Mesenteric fat pad (tissue), 1 donor: ENCODE data around the gene PRXL2A. TPM values are rescaled to one million over a fixed set of nuclear protein-coding genes. Genes with fewer than 3 reads are reported as not detected.
"Not testable (repeated sequence)": the region's sequence is repeated elsewhere in the genome, so short reads cannot be mapped to it uniquely, and the experiment has no call there.

Source experiments
- DNase-seq: peaks from one replicate; pipeline ENCODE4 v3.0.0-alpha.2; 2020; ENCODE audit warnings: low spot score
- long read RNA-seq: library from polyadenylated mRNA; unstranded; transcript quantifications from one replicate; pipeline ENCODE4 v2.0.0, GENCODE V29; 2020
- total RNA-seq: library from RNA; stranded (reverse); fragmentation: NEBNext Ultra II Directional; extraction: Animal tissue kit (Norgen Biotek cat#: 25700); gene quantifications from one replicate; pipeline ENCODE4 v1.2.1, GENCODE V29; 2021
- donor health status: DM: yes; HTN: yes; CAD: no.

Gene PRXL2A
- total RNA-seq: 500 TPM
- long read RNA-seq, full-length matches to known transcripts: 1,280 of 1,491 reads
- long read RNA-seq, partial matches to known transcripts: 123 of 1,491 reads
- long read RNA-seq, other reads (novel, unspliced or antisense): 88 of 1,491 reads

DNA sequence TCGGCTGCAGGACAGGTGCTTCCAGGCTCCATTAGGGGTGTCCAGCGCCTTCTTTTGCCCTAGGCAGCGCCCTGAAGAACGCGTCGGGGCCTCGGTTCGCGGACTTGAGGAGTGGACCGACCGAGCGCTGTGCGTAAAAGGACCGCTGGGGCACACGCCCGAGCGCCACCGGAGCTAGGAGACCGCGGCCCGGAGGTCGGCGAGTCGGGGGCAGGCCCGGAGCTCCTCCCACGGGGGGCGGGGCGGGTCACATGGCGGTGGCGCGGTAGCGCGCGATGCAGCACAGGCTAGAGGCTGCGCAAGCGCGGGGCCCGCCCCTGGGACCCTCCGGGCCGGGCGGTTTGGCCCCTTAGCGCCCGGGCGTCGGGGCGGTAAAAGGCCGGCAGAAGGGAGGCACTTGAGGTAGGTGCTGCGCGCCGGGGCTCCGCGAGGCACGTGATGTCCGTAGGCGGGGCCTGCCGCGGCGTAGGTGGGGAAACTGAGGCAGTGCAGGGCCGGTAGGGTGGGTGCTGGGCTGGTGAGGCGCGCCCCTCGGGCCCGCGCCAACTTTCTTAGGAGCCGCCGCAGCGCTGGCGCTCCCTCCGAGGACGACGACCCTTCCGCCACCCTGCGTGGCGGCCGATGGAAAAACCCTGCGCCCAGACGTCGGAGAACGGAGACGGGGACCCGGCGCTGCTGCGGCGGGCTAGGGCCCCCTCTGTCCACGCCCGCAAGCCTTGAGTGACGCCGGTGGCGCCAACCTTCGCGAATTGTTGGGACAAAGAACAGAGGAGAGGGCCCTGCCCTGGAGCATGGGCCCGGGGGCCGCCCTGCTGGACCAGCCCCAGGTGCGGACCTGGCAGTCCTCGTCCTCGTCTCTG, at the start of gene PRXL2A:
PRXL2A (plus strand) TSS at position 310 of the 860 bp plus-strand sequence. CDS start 11,917 bp downstream, outside the sequence.
- peak; percentile 95 for DNase-seq

- DNase-seq: not testable (repeated sequence)
Measured at GRCh38 chr10:80358925-80359324, 49.4 kb upstream of the PRXL2A start.

DNA sequence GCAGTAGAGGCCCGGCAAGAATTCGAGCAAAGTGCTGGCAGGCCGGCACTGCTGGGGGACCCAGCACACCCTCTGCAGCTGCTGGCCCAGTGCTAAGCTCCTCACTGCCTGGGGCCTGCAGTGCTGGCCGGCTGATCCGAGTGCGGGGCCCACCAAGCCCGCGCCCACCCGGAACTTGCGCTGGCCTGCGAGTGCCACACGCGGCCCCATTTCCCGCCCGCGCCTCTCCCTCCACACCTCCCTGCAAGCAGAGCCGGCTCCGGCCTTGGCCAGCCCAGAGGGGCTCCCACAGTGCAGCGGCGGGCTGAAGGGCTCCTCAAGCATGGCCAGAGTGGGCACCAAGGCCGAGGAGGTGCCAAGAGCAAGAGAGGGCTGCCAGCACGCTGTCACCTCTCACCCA, 48.7 kb upstream of the PRXL2A start:
- DNase-seq: no peak

GRCh38 chr10:80365510-80365909, 42.8 kb upstream of the PRXL2A start:
- no peak for DNase-seq

DNA sequence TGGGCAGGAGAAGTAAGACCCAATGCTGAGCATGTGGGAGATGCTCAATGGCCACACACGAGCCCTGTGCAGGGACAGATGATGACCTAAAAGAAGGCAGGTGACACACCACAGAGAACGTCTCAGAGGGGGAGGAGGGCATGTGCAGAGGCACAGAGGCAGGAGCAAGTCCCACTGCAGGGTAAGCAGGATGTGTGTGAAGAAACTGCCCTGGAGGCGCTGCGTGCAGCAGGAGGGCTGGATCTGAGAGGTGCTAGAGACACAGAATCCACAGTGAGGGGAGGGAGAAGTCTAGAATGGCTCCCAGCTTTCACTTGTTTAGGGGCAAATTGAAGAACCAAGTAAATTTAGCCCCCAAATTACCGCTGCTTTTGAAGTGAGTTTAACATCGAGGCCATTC, 36.9 kb upstream of the PRXL2A start:
- no peak for DNase-seq

DNA sequence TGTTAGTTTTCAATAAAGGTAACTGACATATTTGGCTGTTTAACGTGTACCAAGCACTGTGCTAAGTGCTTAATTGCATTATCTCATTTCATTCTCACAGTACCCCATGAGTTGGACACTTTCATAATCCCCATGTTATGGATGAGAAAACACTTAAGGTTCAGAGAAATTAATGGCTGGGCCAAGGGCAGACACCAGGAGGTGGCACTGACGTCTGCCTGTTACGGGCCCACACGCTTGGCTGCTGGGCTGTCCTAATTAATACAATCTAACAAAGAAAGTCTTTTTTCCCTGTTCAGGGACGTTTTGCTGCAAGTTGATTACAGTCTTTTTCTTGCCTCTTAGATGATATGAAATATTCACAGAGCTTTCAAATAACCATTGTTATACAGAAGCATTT, 35.7 kb upstream of the PRXL2A start:
- no peak for DNase-seq

DNA sequence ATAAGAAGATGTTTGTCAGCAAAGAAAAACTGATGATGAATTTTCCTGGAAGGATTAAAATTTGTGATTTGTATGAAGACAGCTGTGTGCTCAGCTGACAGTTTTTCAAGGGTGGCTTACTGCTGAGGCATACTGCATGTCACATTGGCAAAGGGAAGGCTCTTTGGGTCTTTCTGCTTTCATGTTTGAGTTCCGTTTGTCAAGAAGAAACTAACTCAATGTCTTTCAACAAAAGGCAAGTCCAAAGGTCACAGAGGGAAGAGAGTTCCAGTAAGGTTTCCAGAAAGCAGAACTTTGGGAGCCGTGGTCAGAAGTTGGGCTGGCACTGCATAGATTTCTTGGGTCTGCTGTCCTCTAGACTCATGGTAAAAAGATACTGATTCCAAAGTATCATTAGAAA, 34.8 kb upstream of the PRXL2A start:
- no peak for DNase-seq

DNA sequence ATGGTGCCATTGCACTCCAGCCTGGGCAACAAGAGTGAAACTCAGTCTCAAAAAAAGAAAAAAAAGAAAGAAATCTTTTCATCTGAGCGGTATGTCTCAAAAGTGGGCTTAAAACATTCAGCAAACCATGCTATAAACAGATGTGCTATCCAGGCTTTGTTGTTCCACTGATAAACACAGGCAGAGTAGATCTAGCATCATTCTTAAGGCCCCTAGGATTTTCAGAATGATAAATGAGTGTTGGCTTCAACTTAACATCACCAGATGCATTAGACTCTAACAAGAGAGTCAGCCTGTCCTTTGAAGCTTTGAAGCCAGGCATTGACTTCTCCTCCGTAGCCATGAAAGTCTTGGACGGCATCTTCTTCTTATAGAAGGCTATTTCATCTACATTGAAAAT, 28.6 kb upstream of the PRXL2A start:
- DNase-seq: no peak

- DNase-seq: no peak
Measured at GRCh38 chr10:80380185-80380584, 28.2 kb upstream of the PRXL2A start.

DNA sequence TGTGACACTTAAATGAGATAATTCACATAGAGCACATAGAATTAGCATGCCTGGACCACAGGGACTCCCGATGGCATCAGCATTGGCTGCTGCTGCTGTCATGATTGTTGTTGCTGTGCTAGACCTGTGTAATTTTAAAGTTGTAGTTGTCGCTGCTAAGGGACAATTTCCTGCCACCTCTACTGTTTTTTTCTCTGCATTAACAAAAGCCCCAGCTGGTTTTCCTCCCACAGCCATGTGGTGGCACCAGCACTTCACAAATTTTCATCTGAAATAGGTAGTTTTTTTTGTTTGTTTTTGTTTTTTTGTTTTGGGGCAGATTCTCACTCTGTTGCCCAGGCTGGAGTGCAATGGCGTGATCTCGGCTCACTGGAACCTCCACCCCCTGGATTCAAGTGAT, 25.4 kb upstream of the PRXL2A start:
- no peak for DNase-seq

GRCh38 chr10:80390740-80391139, 17.6 kb upstream of the PRXL2A start:
- DNase-seq: no peak

DNA sequence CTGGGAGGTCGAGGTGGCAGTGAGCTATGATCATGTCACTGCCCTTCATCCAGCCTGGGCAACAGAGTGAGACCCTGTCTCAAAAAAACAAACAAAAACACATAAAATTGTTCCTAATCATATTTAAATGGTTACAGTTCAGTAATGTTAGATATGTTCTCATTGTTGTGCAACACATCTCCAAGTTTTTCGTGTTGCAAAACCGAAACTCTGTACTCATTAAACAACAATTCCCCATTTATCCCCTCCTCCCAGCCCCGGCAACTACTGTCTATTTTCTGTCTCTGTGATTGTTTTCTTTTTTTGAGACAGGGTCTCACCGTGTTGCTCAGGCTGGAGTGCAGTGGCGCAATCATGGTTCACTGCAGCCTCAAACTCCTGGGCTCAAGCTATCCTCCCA, 16.1 kb upstream of the PRXL2A start:
- no peak for DNase-seq

DNA sequence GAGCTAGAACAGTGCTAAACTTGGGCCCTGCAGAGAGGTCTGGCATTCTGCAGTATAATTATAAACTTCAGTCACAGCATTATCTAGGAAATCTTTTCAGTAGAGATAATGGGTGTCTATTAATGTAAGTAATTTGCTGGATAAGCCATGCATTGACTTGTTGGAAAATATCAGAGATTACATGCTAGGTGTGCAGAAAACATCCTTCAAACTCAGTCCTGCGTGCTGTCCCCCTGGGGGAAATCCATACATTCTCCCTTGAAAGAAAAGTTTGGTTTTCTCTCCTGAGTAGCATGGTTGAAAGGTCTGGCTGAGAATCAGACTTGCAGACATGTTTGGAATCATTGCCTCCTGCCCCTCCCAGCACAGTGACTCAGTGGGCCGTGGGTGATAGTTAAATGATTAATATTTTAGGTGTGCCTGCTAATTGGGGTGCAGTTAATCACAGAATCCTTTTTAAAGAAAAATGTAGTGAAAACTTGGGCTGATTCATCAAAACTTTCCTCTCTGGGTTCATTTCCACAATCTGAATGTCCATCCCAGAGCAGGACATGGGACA, 13.9 kb upstream of the PRXL2A start:
- no peak for DNase-seq

DNA sequence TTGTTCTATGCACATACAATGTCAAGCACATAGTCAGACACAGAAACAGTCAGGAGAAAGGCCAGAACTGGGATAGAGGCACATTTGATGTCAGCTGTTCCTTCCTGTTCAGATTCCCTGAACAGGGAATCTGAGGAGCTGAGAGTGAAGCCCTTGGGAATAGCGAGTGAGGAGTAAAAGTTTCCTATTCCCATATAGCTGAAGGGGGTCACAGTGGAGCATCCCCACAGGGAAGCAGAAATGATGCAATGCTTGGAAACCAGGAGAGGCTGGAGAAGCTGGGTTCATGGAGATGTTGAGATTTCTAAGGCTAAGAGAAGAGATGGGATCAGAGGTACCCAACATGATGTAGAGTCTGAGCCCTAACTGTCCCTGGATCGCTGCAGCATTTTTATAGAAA, 11.3 kb upstream of the PRXL2A start:
- no peak for DNase-seq

DNA sequence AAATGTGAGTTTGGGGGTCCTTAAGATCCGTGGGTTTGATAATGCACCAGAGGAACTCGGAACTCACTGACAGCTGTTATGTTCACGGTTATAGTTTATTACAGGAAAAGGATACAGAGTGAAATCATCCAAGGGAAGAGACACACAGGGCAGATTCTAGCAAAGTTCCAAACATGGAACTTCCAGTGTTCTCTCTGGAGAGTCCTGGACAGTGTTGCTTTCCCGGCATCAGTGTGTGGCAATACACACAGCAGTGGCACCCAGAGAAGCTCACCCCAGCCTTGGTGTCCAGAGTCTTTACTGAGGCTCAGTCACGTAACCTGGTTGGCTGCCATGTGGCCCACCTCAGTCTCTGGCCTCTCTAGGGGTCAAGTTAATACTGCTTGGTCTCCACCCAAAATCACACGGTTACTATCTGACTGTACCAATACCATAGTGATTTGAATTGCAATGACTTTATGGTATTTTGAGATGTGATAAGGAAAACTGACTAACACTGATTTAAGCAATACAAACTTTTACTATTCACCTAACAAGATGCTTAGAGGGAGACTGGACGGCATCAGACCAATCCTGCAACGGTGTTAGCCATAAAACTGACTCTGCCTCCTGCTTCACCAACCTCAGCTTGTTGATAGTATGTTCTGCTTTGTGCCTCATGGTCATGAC, 8.1 kb upstream of the PRXL2A start:
- no peak for DNase-seq

DNA sequence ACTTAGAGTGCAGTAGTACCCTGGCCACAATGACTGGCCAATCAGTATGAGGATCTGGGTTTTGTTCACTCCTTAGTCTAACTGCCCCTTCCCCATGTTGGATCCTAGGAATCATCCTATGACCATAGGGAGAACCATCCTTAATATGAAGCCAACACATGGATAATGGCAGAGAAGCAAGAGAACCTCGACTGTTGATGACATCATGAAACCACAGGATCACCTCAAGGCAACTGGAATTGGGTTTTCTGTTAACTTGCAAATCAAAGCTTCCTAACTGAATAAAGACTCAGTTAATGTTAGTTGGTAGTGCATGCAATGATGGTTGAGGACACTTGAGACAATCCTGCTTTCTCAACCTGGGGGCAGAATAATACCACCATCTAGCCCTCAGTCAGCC, 3.3 kb upstream of the PRXL2A start:
- no peak for DNase-seq

- no peak for DNase-seq
Measured at GRCh38 chr10:80405626-80406025, 2.7 kb upstream of the PRXL2A start.

- no peak for DNase-seq
Measured at GRCh38 chr10:80406204-80406603, 2.1 kb upstream of the PRXL2A start.

DNA sequence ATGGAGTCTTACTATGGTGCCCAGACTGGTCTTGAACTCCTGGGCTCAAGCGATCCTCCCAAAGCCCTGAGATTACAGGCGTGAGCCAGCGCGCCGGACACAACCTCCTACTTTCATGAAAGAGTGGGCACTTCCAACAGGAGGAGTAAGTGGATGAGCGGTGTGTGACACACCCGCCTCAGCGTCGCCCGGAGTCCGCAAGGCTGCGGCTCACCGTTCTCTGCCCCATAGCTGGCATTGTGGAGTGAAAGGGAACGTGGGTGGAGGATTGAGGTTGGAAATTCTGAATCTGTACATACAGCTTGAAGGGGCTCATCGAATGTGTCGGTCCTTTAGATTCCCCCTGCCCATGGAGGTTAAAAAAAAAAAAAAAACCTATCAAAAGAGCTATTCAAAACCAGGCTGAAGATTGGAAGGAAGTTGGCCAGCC, 524 bp upstream of the PRXL2A start:
- DNase-seq: no peak

- DNase-seq: no peak
Measured at GRCh38 chr10:80409121-80409520, 770 bp downstream of the PRXL2A start.

GRCh38 chr10:80410122-80410521, 1.8 kb downstream of the PRXL2A start:
- no peak for DNase-seq

GRCh38 chr10:80410578-80411145, 2.3 kb downstream of the PRXL2A start:
- DNase-seq: no peak
